Pons (tissue), 1 donor: ENCODE data around the gene PDE9A.
A peak's percentile ranks its signal among the peaks of the same experiment; 100 is the strongest.

Experiments
- DNase-seq: peaks from one replicate; pipeline ENCODE4 v3.0.0-alpha.2; 2016; ENCODE audit warnings: low spot score

The PDE9A gene

DNA sequence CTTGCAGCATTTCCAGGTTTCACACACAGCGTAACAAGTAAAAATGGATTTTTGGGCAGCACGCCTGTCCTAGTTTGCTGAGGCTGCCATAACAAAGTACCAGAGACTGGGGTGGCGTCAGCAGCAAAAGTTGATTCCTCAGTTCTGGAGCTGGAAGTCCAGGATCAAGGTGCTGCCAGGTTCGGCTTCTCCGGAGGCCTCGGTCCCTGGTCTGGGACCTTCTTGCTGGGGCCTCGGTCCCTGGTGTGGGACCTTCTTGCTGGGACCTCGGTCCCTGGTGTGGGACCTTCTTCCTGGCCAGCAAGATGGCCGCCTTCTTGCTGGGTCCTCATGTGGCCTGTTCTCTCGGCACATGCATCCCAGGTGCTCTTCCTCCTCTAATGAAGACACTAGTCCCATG is 104.0 kb downstream of the PDE9A start:
- no peak for DNase-seq

- no peak for DNase-seq
Observed at GRCh38 chr21:42757826-42758655, 104.6 kb downstream of the PDE9A start.

DNA sequence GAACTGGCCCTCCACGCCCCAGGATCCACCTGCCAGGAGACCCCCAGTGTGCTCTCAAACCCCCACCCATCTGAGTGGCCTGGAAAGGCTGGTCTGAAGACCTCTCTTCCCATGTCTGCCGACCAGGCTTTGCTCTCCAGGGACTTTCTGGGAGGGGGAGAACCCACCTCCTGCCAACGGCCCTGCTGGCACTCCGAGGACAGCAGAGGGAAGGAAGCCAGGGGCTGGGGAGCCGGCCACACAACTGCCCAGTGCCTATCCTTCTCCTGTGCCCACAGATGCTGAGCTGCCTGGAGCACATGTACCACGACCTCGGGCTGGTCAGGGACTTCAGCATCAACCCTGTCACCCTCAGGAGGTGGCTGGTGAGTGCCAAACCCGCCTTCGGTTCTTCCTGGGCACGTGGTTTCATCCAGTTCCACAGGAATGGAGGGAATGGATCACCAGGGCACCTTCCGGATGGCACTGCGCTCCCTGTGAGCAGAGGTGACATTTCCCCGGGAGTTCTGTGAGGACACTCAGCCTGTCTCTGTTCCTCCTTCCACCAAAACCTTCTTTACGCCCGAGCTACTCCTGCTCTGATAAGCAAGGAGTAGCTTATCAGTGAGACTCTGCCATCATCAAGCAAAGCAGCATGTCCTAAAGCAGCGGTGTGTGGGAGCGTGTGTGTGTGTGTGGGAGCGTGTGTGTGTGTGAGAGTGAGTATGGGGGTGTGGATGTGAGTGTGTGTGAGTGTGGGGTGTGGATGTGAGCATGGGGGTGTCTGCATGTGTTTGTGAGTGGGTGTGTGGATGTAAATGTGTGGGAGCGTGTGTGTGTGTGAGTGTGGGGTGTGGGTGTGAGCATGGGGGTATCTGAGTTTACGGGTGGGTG is 105.5 kb downstream of the PDE9A start:
- DNase-seq, result no peak

DNA sequence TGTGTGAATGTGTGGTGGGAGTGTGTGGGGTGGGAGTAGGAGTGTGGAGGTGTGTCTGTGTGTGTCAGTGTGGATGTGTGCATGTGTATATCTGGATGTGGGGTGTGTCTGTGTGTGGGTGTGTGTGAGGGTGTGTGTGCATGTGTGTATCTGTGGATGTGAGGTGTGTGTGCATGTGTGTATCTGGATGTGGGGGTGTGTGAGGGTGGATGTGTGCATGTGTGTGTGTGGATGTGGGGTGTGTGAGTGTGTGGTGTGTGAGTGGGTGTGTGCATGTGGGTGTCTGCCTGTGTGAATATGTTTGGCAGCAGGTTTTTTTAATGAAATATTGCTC is 106.1 kb downstream of the PDE9A start:
- DNase-seq, result no peak

GRCh38 chr21:42760361-42760950 is 107.0 kb downstream of the PDE9A start:
- DNase-seq, result no peak

DNA sequence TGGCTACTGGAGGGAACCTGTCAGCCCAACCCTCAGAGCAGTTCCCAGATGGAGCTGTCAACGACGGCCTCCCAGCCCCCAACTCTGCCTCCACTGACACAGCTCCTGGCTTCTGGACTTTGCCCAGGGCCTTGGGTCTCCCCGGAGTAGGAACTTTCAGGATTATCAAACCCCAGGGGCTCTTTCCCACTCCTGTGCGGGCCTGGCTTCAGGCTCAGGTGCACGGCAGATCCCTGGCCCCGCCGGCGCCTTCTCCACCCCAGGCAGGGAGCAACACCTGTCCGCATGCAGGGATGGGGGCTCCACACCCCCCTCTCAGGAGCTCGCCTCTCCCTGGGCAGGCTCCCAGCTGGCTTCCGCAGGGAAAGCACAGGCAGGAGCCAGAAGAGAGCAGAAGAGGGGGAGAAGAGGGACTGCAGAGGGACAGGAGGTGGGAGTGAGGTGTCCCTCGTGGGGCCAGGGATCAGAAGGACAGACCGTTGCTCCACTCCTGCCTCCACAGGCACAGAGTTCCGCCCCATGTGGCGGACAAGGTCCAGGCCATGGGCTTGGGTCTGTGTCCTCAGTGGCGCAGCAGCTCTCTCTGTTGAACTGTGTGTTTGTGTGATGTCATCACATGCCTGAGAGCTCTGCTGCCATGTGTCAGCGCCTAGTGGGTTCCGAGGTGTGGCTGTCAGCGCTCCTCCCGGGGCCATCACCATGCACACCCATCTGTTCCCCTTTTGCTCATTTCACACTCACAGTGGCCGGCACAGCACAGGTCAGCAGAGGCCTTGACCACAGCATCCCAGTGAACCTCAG is 107.7 kb downstream of the PDE9A start:
- DNase-seq, result no peak

- DNase-seq, result no peak
Observed at GRCh38 chr21:42761776-42762335, 108.4 kb downstream of the PDE9A start.

DNA sequence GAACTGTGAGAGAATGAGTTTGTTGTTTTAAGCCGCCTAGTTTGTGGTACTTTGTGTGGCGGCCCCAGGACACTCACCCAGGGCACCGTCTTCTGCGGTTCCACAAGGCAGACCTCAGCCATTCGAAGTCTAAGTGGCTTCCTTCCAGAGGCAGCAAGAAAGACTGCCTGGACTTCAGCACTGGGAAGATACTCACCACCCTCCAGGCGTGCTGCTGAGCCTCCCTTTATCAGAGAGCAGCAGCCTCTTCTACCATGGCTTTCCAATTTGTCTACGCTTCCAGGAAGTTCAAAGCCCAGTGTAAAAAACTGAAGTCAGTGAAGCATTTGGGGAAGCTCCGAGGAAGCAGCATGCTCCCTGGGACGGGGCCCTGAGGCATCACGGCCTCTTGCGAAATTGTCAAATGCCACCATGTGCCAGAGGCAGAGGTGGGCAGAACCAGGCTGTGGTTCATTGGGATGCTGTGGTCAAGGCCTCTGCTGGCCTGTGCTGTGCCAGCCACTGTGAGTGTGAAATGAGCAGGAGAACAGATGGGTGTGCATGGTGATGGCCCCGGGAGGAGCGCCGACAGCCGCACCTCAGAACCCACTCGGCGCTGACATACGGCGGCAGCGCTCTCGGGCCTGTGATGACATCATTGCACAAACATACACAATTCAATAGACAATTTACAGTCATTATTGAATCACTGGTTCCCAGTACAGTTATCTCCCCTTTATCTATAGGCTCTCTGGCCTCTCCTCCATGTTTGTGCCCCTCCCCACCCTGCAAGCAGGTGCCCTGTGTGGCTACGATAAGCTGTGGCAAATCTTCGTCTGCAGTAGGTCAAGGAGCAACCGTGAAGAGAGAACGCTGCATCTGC is 110.4 kb downstream of the PDE9A start:
- peak; percentile 33 for DNase-seq

DNA sequence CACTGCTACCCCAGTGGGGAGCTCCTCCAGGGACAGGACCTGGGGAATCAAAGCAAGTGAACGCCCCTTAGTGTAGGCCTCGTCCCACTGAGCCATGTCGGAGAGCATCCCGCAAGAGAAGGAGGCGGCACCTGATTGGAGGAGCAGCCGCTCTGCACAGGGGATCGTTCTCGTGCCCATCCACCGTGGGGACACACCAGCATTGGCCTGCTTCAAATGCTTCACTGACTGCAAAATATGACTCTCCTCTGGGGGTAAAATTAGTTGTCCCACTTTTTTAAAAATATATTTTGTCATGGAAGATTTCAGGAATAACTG is 111.0 kb downstream of the PDE9A start:
- no peak for DNase-seq

DNA sequence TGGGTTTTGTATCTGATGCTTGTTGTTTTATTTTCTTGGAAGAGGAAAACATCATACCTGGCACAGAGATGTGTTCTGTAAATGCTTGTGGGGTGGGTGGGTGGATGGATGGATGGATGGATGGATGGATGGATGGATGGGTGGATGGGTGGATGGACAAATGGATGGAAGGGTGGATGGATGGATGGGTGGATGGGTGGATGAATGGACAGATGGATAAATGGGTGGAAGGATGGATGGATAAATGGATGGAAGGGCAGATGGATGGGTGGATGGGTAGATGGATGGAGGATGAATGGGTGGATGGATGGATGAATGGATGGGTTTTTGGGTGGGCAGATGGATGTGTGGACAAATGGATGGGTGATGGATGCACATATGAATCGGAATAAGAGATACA is 111.5 kb downstream of the PDE9A start:
- no peak for DNase-seq

DNA sequence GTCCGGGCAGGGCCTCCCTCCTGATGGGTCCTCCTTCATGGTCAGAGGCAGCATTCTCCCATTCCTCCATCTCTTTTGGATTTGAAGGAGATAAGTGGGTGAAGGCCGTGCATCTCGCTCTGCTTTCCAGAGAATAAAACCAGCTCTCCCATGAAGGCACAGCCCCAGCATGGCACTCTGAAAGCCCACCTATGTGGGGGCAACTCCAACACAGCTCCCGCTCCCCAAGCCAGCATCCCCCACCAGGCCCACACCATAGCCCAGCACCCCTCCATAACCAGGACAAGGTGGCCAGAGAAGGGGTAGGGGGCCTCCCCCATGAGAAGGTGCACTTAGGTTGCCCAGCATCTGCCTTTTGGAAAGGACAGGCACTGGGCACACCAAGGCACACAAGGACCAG is 112.2 kb downstream of the PDE9A start:
- no peak for DNase-seq

- no peak for DNase-seq
Observed at GRCh38 chr21:42766739-42767560, 113.5 kb downstream of the PDE9A start.

DNA sequence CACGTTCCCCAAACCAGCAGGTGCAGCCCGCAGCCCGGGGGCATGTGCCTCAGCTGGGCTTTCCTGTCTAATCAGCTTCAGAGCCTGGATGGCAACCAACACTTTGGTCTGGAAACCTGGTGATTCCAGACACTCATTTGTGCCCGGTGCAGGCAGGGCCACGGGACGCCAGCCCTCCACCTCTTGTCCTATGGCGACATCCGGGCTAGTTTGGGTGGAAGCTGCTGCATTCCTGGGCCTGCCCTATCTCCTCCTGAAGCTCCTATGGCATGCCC is 114.1 kb downstream of the PDE9A start:
- DNase-seq, result no peak

DNA sequence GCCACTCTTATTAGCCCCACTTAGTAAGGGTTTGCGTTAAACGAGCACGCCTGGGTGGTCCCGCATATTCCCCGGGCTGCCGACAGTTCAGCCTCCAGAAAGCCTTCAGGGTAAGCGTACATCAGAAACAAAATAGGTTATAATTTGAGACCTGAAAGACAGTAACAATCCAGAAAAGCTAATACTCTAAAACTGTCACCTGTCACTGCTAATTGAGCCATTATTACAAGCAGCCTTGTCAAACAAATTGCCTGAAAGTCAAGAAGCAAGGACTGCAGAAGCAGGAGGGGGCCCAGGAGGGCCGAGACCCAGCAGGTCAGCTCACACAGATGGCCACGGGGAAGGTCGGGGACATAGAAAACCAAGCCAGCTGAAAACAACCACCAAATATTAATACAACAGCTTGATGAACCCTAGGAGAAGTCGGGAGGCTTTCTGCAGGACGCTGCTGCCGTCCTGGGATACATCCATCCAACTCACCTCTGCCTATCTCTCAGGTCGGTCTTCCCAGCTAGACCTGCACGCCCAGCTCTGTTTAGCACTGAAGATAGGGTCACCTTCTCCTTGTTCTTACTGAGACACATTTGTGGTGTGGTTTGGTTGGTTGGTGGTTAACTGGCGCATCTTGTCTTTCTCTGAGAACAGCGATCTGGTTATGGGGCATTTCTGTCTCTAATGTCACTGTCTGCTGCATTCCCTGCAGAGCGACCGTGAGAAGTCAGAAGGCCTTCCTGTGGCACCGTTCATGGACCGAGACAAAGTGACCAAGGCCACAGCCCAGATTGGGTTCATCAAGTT is 115.1 kb downstream of the PDE9A start:
- DNase-seq, result no peak

GRCh38 chr21:42769183-42769819 is 115.9 kb downstream of the PDE9A start:
- no peak for DNase-seq

GRCh38 chr21:42769820-42770716 is 116.6 kb downstream of the PDE9A start:
- no peak for DNase-seq

DNA sequence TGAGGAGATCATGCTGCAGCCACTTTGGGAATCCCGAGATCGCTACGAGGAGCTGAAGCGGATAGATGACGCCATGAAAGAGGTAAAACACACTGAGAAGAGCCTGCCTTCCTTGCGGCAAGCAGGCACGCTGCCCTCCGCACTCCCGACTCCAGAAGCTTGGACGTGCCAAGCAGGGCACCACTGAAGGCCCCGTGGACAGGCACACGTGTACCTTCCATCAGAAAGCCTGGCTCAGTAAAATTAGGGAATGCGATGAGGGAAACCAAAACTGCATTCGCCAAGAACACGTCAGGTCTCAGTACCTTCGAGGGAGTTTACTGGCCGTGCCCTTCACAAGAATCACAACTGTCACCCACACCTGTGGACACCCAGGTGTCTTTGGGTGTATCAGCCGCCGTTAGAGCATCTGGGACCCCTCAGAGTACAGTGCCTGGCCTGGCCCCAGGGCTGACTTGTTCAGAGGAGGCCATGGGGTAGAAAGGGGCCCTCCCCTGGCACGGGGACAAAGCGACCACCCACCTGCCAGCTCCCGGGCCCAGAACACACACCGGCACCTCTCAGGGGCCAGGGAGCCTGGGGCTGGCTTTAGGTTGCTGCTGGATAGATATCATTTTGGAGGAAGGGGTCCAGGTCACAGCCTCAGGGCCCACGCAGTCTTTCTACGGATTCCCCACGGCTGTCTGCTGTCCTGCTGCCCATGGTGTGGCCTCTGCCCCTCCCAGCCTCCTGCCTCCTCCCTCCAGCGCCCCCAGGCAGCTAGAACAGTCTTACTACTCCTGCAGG is 117.5 kb downstream of the PDE9A start:
- DNase-seq, result no peak
